K562 (cell line): Measurements from ENCODE around the gene ADAMTS14. TPM values are rescaled to one million over a fixed set of nuclear protein-coding genes. Genes with fewer than 3 reads are reported as not detected.

Experiments used
- ATF1 ChIP-seq, 2 experiments: fragments of 450-650 bp in 1 of 2; IDR thresholded peaks; 2 replicates each; pipeline ENCODE4 v1.6.1; 2016; ENCODE audit warnings: missing compliant biosample characterization in 1 of 2, missing genetic modification characterization in 1 of 2
- BHLHE40 ChIP-seq: IDR thresholded peaks from 2 replicates; pipeline ENCODE4 v1.6.1; 2011; ENCODE audit warnings: low read length, improper control_type of control experiment
- CBX3 ChIP-seq, 2 experiments: IDR thresholded peaks; 1 replicate in 1 of 2; 2 replicates in 1 of 2; pipeline ENCODE4 v1.6.1; 2012; ENCODE audit warnings: inconsistent platforms in 2 of 2, low read length in 2 of 2, borderline replicate concordance in 1 of 2, control low read depth in 1 of 2
- CREB3L1 ChIP-seq: fragments of 450-650 bp; IDR thresholded peaks from 2 replicates; pipeline ENCODE4 v1.6.1; 2014; ENCODE audit warnings: low read depth, mild to moderate bottlenecking, moderate library complexity, borderline replicate concordance
- GATA2 ChIP-seq: sonication (generic); formaldehyde crosslinking; IDR thresholded peaks from 2 replicates; pipeline ENCODE4 v1.4.0; 2020; ENCODE audit warnings: mild to moderate bottlenecking, missing genetic modification reagents
- MNT ChIP-seq, 2 experiments: fragments of 450-650 bp; conservative IDR thresholded peaks; 2 replicates each; pipeline ENCODE4 v1.6.1; 2017; ENCODE audit warnings: mild to moderate bottlenecking in 2 of 2, moderate library complexity in 2 of 2
- NELFE ChIP-seq: IDR thresholded peaks from 2 replicates; pipeline ENCODE4 v1.6.1; 2011; ENCODE audit warnings: mild to moderate bottlenecking; ENCODE audit not compliant: insufficient read depth, insufficient read length
- PATZ1 ChIP-seq: fragments of 250-450 bp; sonication (Bioruptor Pico); IDR thresholded peaks from 2 replicates; pipeline ENCODE4 v1.5.0; 2020; ENCODE audit warnings: mild to moderate bottlenecking, borderline replicate concordance
- SFPQ ChIP-seq: fragments of 200-400 bp; formaldehyde crosslinking; IDR thresholded peaks from 2 replicates; pipeline ENCODE4 v1.6.1; 2017; ENCODE audit warnings: mild to moderate bottlenecking, low read depth, low read length, moderate library complexity
- TAF9B ChIP-seq: fragments of 450-650 bp; IDR thresholded peaks from 2 replicates; pipeline ENCODE4 v1.6.1; 2018; ENCODE audit warnings: mild to moderate bottlenecking; ENCODE audit not compliant: partially characterized antibody
- THRB ChIP-seq: fragments of 450-650 bp; formaldehyde crosslinking; conservative IDR thresholded peaks from 2 replicates; pipeline ENCODE4 v1.4.0; 2022; ENCODE audit warnings: mild to moderate bottlenecking, missing genetic modification characterization
- ZBTB49 ChIP-seq: sonication (generic); formaldehyde crosslinking; IDR thresholded peaks from 2 replicates; pipeline ENCODE4 v1.8.0; 2022; ENCODE audit warnings: missing genetic modification reagents, mild to moderate bottlenecking, borderline replicate concordance
- ZBTB7A ChIP-seq: IDR thresholded peaks from 2 replicates; pipeline ENCODE4 v1.6.1; 2011; ENCODE audit warnings: low read depth, mild to moderate bottlenecking, low read length, moderate library complexity, borderline replicate concordance; ENCODE audit not compliant: control insufficient read depth
- polyA plus RNA-seq, 8 experiments: library from polyadenylated mRNA; depleted of rRNA in 4 of 8; stranded (reverse) in 5 of 8; unstranded in 3 of 8; fragments of >200 nt; fragmentation: Nextera tagmentation in 2 of 8; fragmentation: Illumina TruSeq in 1 of 8; extraction: Ambion mirVana in 2 of 8; extraction: Trizol in 1 of 8; gene quantifications; 2 replicates each; pipeline versions ENCODE4 v1.2.1 to v1.2.3, GENCODE V29; 2011 to 2014; ENCODE audit warnings: inconsistent platforms in 1 of 8, missing spikeins in 1 of 8
- total RNA-seq, 7 experiments: library from RNA; depleted of rRNA in 6 of 7; stranded (reverse); fragments of >200 nt in 6 of 7; fragmentation: Illumina TruSeq in 2 of 7; extraction: Trizol in 2 of 7; gene quantifications; 2 replicates each; pipeline versions ENCODE4 v1.2.1 to v1.2.3, GENCODE V29; 2011 to 2021; ENCODE audit warnings: low replicate concordance in 1 of 7

The ADAMTS14 gene
- total and polyA plus RNA-seq, 9 of the 15 experiments (the other 6 are each of a cell fraction or from before 2014, with no cell fraction given), result 0.04 to 37.4 (median 15.9) TPM

- no peak for TF ChIP-seq THRB (CRISPR knock-in tag)
- no peak for TF ChIP-seq PATZ1 (CRISPR knock-in tag)
- peak; percentile 54; the same call in 1 of the 2 replicates for TF ChIP-seq GATA2 (CRISPR knock-in tag)
- no peak for TF ChIP-seq ATF1 (CRISPR knock-in tag; IDR thresholded peaks at IDR 0.05)
- TF ChIP-seq ATF1 (tag; IDR thresholded peaks at IDR 0.05), result peak; percentile 60; the same call in 1 of the 2 replicates
- TF ChIP-seq NELFE, result no peak
- TF ChIP-seq MNT (conservative IDR thresholded peaks at IDR 0.05), result peak in 1 of 2 experiments; percentile 51; a peak in 1 of 4 replicates
- peak; percentile 64 for TF ChIP-seq BHLHE40
- TF ChIP-seq CBX3 (IDR thresholded peaks at IDR 0.05; ENCODE audit: borderline replicate concordance in 1 of 2, low read length in 2 of 2), result peak in 1 of 2 experiments; percentile 86; a peak in 1 of 3 replicates
- peak; percentile 69; the same call in 1 of the 2 replicates for TF ChIP-seq CREB3L1
- no peak for TF ChIP-seq ZBTB49 (CRISPR knock-in tag)
- TF ChIP-seq SFPQ, result no peak
- TF ChIP-seq ZBTB7A, result 0 out of 2 replicates have a peak, but pooled peaks have one; percentile 23
- TF ChIP-seq TAF9B, result peak; percentile 64
These were observed 19.3 kb upstream of the ADAMTS14 start (continued) for GRCh38 chr10:70652761-70653657.
